Astrocyte (in vitro differentiated cells and primary cell): ENCODE measurements around the gene PRM2.
"Not testable (repeated sequence)": the region's sequence is repeated elsewhere in the genome, so short reads cannot be mapped to it uniquely, and the experiment has no call there.

Experiments
- CTCF ChIP-seq: IDR thresholded peaks from 2 replicates; pipeline ENCODE4 v1.5.1; 2011; ENCODE audit warnings: low read depth, mild to moderate bottlenecking, inconsistent platforms, low read length, moderate library complexity; ENCODE audit not compliant: insufficient read depth
- EZH2 ChIP-seq: IDR thresholded peaks from 2 replicates; pipeline ENCODE4 v1.6.1; 2012; ENCODE audit warnings: mild to moderate bottlenecking, low read length, inconsistent platforms; ENCODE audit not compliant: insufficient read depth

GRCh38 chr16:11289696-11290095 lies 13.4 kb upstream of the PRM2 start:
- TF ChIP-seq CTCF, EZH2: not testable (repeated sequence)
